HCT116 (cell line): Measurements from ENCODE around the gene MRPS35. TPM values are rescaled to one million over a fixed set of nuclear protein-coding genes. Genes with fewer than 3 reads are reported as not detected.

ENCODE experiments used
- ATAC-seq: fragments of 200-7000 bp; cut with Tn5 transposase; 2 replicates; pipeline ENCODE4 v1.9.1; 2020; ENCODE audit warnings: mild to moderate bottlenecking, moderate library complexity
- BruUV-seq: library from RNA; stranded (reverse); fragments of 400-500 nt; replicated peaks from 2 replicates; lab custom pipeline; 2021; lab: Mats Ljungman, UMichigan
- CTCF ChIA-PET: fragments of 300-600 bp; sonication (Branson Sonifier 250); formaldehyde crosslinking; loops from one replicate; lab custom pipeline; 2021; ENCODE audit warnings: antibody characterized with exemption; lab: Charles Lee
- POLR2A ChIA-PET: fragments of 300-600, 350-600 bp; sonication (Branson Sonifier 250); formaldehyde crosslinking; loops from one replicate; lab custom pipeline; 2021; ENCODE audit warnings: antibody characterized with exemption; lab: Charles Lee
- RAD21 ChIA-PET, 2 experiments: fragments of 300-600 bp; sonication (Branson Sonifier 250); formaldehyde crosslinking; loops; one replicate each; lab custom pipeline; 2023; ENCODE audit warnings: low total read pairs in 2 of 2; ENCODE audit not compliant: uncharacterized antibody in 2 of 2, unreplicated experiment in 2 of 2, low non-redundant PET in 1 of 2; lab: Charles Lee
- DNase-seq: peaks from one replicate; pipeline ENCODE4 v3.0.0-alpha.2; 2010; ENCODE audit warnings: low read depth, low spot score
- H2AFZ ChIP-seq: fragments of 200-600 bp; shearing (Covaris generic), sonication (generic); 2 replicates; pipeline ENCODE4 v1.6.1; 2017; ENCODE audit warnings: low read depth, mixed run types, mixed read lengths, antibody characterized with exemption, low read length; ENCODE audit not compliant: poor library complexity, severe bottlenecking
- H3K27ac ChIP-seq: 2 replicates; pipeline ENCODE4 v1.5.1; 2012; ENCODE audit warnings: low read depth, low read length
- H3K27me3 ChIP-seq: fragments of 200-600 bp; sonication (generic); 2 replicates; pipeline ENCODE4 v1.6.1; 2016; ENCODE audit warnings: mixed run types, low read length, mixed read lengths; ENCODE audit not compliant: insufficient read depth
- H3K36me3 ChIP-seq, 2 experiments: fragments of 200-500 bp in 1 of 2; fragments of 200-600 bp in 1 of 2; sonication (Bioruptor generic) in 1 of 2; sonication (generic) in 1 of 2; 2 replicates each; pipeline versions ENCODE4 v1.5.1 to v1.6.1; 2014 to 2016; ENCODE audit warnings: low read length in 2 of 2, inconsistent platforms in 1 of 2, mixed read lengths in 1 of 2, mixed run types in 1 of 2; ENCODE audit not compliant: insufficient read depth in 2 of 2, control insufficient read depth in 1 of 2
- H3K4me1 ChIP-seq, 2 experiments: fragments of 200-600 bp in 1 of 2; sonication (generic) in 1 of 2; 2 replicates each; pipeline versions ENCODE4 v1.5.1 to v1.6.1; 2012 to 2017; ENCODE audit warnings: low read length in 2 of 2, inconsistent platforms in 1 of 2, mild to moderate bottlenecking in 1 of 2, mixed read lengths in 1 of 2, mixed run types in 1 of 2, moderate library complexity in 1 of 2; ENCODE audit not compliant: insufficient read depth in 2 of 2, control insufficient read depth in 1 of 2
- H3K4me2 ChIP-seq: fragments of 200-600 bp; sonication (generic); 2 replicates; pipeline ENCODE4 v1.6.1; 2017; ENCODE audit warnings: mixed run types, low read length, mixed read lengths
- H3K4me3 ChIP-seq, 2 experiments: fragments of 200-600 bp in 1 of 2; sonication (generic) in 1 of 2; replicated peaks in 1 of 2; 2 replicates each; pipeline ENCODE4 v1.5.1; 2011 to 2016; ENCODE audit warnings: low read length in 2 of 2, control low read depth in 1 of 2, low read depth in 1 of 2, mild to moderate bottlenecking in 1 of 2, mixed read lengths in 1 of 2, mixed run types in 1 of 2
- H3K79me2 ChIP-seq: fragments of 200-600 bp; sonication (generic); 2 replicates; pipeline ENCODE4 v1.6.1; 2017; ENCODE audit warnings: mild to moderate bottlenecking, mixed run types, low read length, moderate library complexity, mixed read lengths; ENCODE audit not compliant: insufficient read depth
- H3K9ac ChIP-seq: fragments of 200-600 bp; sonication (generic); 2 replicates; pipeline ENCODE4 v1.6.1; 2016; ENCODE audit warnings: low read length, mixed read lengths
- H3K9me2 ChIP-seq: fragments of 200-600 bp; sonication (generic), shearing (Covaris generic); 2 replicates; pipeline ENCODE4 v1.6.1; 2017; ENCODE audit warnings: mixed run types, mild to moderate bottlenecking, moderate library complexity; ENCODE audit not compliant: insufficient read depth
- H3K9me3 ChIP-seq, 2 experiments: fragments of 200-500 bp in 1 of 2; fragments of 200-600 bp in 1 of 2; sonication (Bioruptor generic) in 1 of 2; sonication (generic) in 1 of 2; 2 replicates each; pipeline ENCODE4 v1.6.1; 2014 to 2017; ENCODE audit warnings: low read length in 2 of 2, mixed read lengths in 2 of 2, inconsistent platforms in 1 of 2, low read depth in 1 of 2, mild to moderate bottlenecking in 1 of 2, mixed run types in 1 of 2, moderate library complexity in 1 of 2; ENCODE audit not compliant: control insufficient read depth in 1 of 2, insufficient read depth in 1 of 2
- H4K20me1 ChIP-seq: fragments of 200-600 bp; sonication (generic), shearing (Covaris generic); 2 replicates; pipeline ENCODE4 v1.6.1; 2017; ENCODE audit warnings: mixed run types, mild to moderate bottlenecking, moderate library complexity; ENCODE audit not compliant: insufficient read depth
- CBX3 ChIP-seq: IDR thresholded peaks from 2 replicates; pipeline ENCODE4 v1.6.1; 2012; ENCODE audit warnings: low read depth
- CEBPB ChIP-seq: IDR thresholded peaks from 2 replicates; pipeline ENCODE4 v1.6.1; 2012; ENCODE audit warnings: low read depth
- EGR1 ChIP-seq: IDR thresholded peaks from 2 replicates; pipeline ENCODE4 v1.6.1; 2012; ENCODE audit warnings: low read depth
- ELF1 ChIP-seq: IDR thresholded peaks from 2 replicates; pipeline ENCODE4 v1.6.1; 2012; ENCODE audit warnings: low read depth, borderline replicate concordance
- EZH2 ChIP-seq: fragments of 200-600 bp; sonication (generic); IDR thresholded peaks from 2 replicates; pipeline ENCODE4 v1.6.1; 2017; ENCODE audit warnings: antibody characterized with exemption, mixed run types
- EZH2phosphoT487 ChIP-seq: fragments of 200-600 bp; IDR thresholded peaks from 2 replicates; pipeline ENCODE4 v1.6.1; 2018; ENCODE audit warnings: antibody characterized with exemption, borderline replicate concordance
- JUND ChIP-seq: IDR thresholded peaks from 2 replicates; pipeline ENCODE4 v1.6.1; 2012
- POLR2A ChIP-seq: IDR thresholded peaks from 2 replicates; pipeline ENCODE4 v1.7.0; 2011; ENCODE audit warnings: borderline replicate concordance; ENCODE audit not compliant: insufficient read depth, insufficient read length; ENCODE audit errors: extremely low read depth
- POLR2AphosphoS5 ChIP-seq: IDR thresholded peaks from 2 replicates; pipeline ENCODE4 v1.6.1; 2011; ENCODE audit warnings: mild to moderate bottlenecking, low read depth, low read length, moderate library complexity
- RAD21 ChIP-seq: IDR thresholded peaks from 2 replicates; pipeline ENCODE4 v1.6.1; 2012; ENCODE audit warnings: low read depth, mild to moderate bottlenecking
- SIN3A ChIP-seq: IDR thresholded peaks from 2 replicates; pipeline ENCODE4 v1.6.1; 2012; ENCODE audit warnings: low read depth
- SP1 ChIP-seq: IDR thresholded peaks from 2 replicates; pipeline ENCODE4 v1.6.1; 2012; ENCODE audit warnings: low read depth
- SRF ChIP-seq: IDR thresholded peaks from 2 replicates; pipeline ENCODE4 v1.6.1; 2012; ENCODE audit warnings: low read depth
- ZFX ChIP-seq: fragments of 450-650 bp; IDR thresholded peaks from 2 replicates; pipeline ENCODE4 v1.6.1; 2017
- ZNF274 ChIP-seq: fragments of 200-500 bp; sonication (Bioruptor generic); IDR thresholded peaks from 2 replicates; pipeline ENCODE4 v1.6.1; 2014; ENCODE audit warnings: mild to moderate bottlenecking, low read depth, low read length, inconsistent platforms
- intact Hi-C: fragments of 100-400 bp; cut with micrococcal nuclease; formaldehyde crosslinking; loops from 2 replicates; pipeline ENCODE4 v1.10.0; 2022
- total RNA-seq: library from RNA; stranded (reverse); gene quantifications from one replicate; pipeline ENCODE4 v1.2.1, GENCODE V29; 2021; ENCODE audit not compliant: unreplicated experiment
- TF ChIP-seq, protein P1 (sequence below), 3 experiments: fragments of 200-600 bp in 1 of 3; sonication (generic) in 1 of 3; IDR thresholded peaks in 2 of 3; conservative IDR thresholded peaks in 1 of 3; 2 replicates each; pipeline ENCODE4 v1.5.1; 2012 to 2017; ENCODE audit warnings: low read depth in 2 of 3, low read length in 2 of 3, antibody characterized with exemption in 1 of 3, borderline replicate concordance in 1 of 3, control low read depth in 1 of 3, mild to moderate bottlenecking in 1 of 3, mixed read lengths in 1 of 3, mixed run types in 1 of 3, moderate library complexity in 1 of 3; ENCODE audit not compliant: insufficient read depth in 1 of 3
- TF ChIP-seq, protein P2 (sequence below): IDR thresholded peaks from 2 replicates; pipeline ENCODE4 v1.6.1; 2012; ENCODE audit warnings: low read depth
- TF ChIP-seq, protein P3 (sequence below): IDR thresholded peaks from 2 replicates; pipeline ENCODE4 v1.6.1; 2011; ENCODE audit warnings: mild to moderate bottlenecking, low read length, moderate library complexity; ENCODE audit not compliant: insufficient replicate concordance; ENCODE audit errors: extremely low read depth
- TF ChIP-seq, protein P4 (sequence below): IDR thresholded peaks from 2 replicates; pipeline ENCODE4 v1.6.1; 2012
- TF ChIP-seq, protein P5 (sequence below): IDR thresholded peaks from 2 replicates; pipeline ENCODE4 v1.6.1; 2012

The MRPS35 gene
- total RNA-seq, 1 experiment from 2014 or later: 55.4 TPM

DNA sequence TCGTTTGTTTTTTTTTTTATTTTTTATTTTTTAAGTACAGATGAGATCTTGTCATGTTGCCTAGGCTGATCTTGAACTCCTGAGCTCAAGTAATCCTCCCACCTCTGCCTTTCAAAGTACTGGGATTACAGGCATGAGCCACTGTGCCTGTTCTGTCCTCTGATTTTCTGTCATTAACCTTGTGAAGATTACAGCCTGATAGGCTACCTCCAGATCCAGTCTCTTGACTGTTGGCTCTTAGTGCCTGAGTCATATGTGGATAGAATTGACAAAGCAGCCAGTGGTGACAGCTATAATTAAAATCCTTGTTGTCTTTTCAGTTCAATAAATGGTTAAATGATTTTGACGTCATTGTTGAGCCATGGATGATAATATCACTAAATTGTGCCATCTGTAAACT is 35.6 kb upstream of the MRPS35 start:
- TF ChIP-seq, protein P1, sequence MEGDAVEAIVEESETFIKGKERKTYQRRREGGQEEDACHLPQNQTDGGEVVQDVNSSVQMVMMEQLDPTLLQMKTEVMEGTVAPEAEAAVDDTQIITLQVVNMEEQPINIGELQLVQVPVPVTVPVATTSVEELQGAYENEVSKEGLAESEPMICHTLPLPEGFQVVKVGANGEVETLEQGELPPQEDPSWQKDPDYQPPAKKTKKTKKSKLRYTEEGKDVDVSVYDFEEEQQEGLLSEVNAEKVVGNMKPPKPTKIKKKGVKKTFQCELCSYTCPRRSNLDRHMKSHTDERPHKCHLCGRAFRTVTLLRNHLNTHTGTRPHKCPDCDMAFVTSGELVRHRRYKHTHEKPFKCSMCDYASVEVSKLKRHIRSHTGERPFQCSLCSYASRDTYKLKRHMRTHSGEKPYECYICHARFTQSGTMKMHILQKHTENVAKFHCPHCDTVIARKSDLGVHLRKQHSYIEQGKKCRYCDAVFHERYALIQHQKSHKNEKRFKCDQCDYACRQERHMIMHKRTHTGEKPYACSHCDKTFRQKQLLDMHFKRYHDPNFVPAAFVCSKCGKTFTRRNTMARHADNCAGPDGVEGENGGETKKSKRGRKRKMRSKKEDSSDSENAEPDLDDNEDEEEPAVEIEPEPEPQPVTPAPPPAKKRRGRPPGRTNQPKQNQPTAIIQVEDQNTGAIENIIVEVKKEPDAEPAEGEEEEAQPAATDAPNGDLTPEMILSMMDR (IDR thresholded peaks at IDR 0.05 in 2 of 3, conservative IDR thresholded peaks at IDR 0.05 in 1 of 3; ENCODE audit: borderline replicate concordance in 1 of 3, insufficient read depth in 1 of 3, low read depth in 2 of 3, low read length in 2 of 3): no peak
- TF ChIP-seq, protein P2, sequence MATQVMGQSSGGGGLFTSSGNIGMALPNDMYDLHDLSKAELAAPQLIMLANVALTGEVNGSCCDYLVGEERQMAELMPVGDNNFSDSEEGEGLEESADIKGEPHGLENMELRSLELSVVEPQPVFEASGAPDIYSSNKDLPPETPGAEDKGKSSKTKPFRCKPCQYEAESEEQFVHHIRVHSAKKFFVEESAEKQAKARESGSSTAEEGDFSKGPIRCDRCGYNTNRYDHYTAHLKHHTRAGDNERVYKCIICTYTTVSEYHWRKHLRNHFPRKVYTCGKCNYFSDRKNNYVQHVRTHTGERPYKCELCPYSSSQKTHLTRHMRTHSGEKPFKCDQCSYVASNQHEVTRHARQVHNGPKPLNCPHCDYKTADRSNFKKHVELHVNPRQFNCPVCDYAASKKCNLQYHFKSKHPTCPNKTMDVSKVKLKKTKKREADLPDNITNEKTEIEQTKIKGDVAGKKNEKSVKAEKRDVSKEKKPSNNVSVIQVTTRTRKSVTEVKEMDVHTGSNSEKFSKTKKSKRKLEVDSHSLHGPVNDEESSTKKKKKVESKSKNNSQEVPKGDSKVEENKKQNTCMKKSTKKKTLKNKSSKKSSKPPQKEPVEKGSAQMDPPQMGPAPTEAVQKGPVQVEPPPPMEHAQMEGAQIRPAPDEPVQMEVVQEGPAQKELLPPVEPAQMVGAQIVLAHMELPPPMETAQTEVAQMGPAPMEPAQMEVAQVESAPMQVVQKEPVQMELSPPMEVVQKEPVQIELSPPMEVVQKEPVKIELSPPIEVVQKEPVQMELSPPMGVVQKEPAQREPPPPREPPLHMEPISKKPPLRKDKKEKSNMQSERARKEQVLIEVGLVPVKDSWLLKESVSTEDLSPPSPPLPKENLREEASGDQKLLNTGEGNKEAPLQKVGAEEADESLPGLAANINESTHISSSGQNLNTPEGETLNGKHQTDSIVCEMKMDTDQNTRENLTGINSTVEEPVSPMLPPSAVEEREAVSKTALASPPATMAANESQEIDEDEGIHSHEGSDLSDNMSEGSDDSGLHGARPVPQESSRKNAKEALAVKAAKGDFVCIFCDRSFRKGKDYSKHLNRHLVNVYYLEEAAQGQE: no peak
- TF ChIP-seq EZH2phosphoT487 (no peak), RAD21 (no peak), SP1 (no peak), POLR2A (no peak), SIN3A (no peak), CBX3 (no peak), EGR1 (no peak), ZNF274 (no peak), JUND (no peak), SRF (no peak), POLR2AphosphoS5 (no peak), EZH2 (no peak), ELF1 (no peak), ZFX (no peak), CEBPB (no peak)
- TF ChIP-seq, protein P3, sequence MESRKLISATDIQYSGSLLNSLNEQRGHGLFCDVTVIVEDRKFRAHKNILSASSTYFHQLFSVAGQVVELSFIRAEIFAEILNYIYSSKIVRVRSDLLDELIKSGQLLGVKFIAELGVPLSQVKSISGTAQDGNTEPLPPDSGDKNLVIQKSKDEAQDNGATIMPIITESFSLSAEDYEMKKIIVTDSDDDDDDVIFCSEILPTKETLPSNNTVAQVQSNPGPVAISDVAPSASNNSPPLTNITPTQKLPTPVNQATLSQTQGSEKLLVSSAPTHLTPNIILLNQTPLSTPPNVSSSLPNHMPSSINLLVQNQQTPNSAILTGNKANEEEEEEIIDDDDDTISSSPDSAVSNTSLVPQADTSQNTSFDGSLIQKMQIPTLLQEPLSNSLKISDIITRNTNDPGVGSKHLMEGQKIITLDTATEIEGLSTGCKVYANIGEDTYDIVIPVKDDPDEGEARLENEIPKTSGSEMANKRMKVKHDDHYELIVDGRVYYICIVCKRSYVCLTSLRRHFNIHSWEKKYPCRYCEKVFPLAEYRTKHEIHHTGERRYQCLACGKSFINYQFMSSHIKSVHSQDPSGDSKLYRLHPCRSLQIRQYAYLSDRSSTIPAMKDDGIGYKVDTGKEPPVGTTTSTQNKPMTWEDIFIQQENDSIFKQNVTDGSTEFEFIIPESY: no peak
- TF ChIP-seq, protein P4, sequence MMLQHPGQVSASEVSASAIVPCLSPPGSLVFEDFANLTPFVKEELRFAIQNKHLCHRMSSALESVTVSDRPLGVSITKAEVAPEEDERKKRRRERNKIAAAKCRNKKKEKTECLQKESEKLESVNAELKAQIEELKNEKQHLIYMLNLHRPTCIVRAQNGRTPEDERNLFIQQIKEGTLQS: no peak
- TF ChIP-seq, protein P5, sequence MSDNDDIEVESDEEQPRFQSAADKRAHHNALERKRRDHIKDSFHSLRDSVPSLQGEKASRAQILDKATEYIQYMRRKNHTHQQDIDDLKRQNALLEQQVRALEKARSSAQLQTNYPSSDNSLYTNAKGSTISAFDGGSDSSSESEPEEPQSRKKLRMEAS: no peak
- Histone ChIP-seq H2AFZ (no peak overlapping the region), H3K27ac (no peak overlapping the region), H3K4me3 (no peak overlapping the region), H3K79me2 (no peaks in the 10 kb centered on the region), H3K4me1 (no peaks in the 10 kb centered on the region), H3K9me3 (no peaks in the 10 kb centered on the region), H3K4me2 (no peak overlapping the region), H3K9me2 (no peaks in the 10 kb centered on the region), H3K27me3 (no peaks in the 10 kb centered on the region), H3K36me3 (peaks cover 2 to 16% of the 10 kb centered on the region in 2 experiments; a peak in 3 of 4 replicates), H4K20me1 (no peaks in the 10 kb centered on the region), H3K9ac (no peak overlapping the region)
- CTCF ChIA-PET: no interaction called here
- RAD21 ChIA-PET: no interaction called here
- no TSS peak for BruUV-seq
- intact Hi-C loops: no loop called here
- DNase-seq: no peak
- no peak for ATAC-seq
- POLR2A ChIA-PET: no interaction called here
